ENCODE measurements around the gene PITHD1. TPM values are rescaled to one million over a fixed set of nuclear protein-coding genes. Genes with fewer than 3 reads are reported as not detected.
"Not testable (repeated sequence)": the region's sequence is repeated elsewhere in the genome, so short reads cannot be mapped to it uniquely, and the experiment has no call there.

Gene PITHD1
- total RNA-seq, 2 experiments from 2014 or later = 67.2 to 69.0 TPM

- no peaks in the 10 kb centered on the region for H3K9me3 Mint-ChIP-seq
- CTCF ChIA-PET = interaction anchor here (1.5 kb wide), 1 partner anchor 45 kb away, joined by 4 read pairs; no protein-coding TSS in a partner anchor
- POLR2A ChIA-PET = interaction anchor here (0.6 to 1.5 kb wide), 3 partner anchors 9 to 43 kb away, joined by 3 read pairs; no protein-coding TSS in a partner anchor
- no peak for DNase-seq
- H3K27ac Mint-ChIP-seq = no peak overlapping the region
- intact Hi-C loops (cut with micrococcal nuclease) = no loop called here
- H3K4me3 Mint-ChIP-seq = no peak overlapping the region
- no peaks in the 10 kb centered on the region for H3K27me3 Mint-ChIP-seq
- H3K4me1 Mint-ChIP-seq (ENCODE audit: low read depth) = peaks cover 3% of the 10 kb centered on the region
- peaks cover 20% of the 10 kb centered on the region for H3K36me3 Mint-ChIP-seq
Measured at GRCh38 chr1:23816361-23816760, 38.1 kb downstream of the PITHD1 start.

GRCh38 chr1:23816906-23817305 is 38.7 kb downstream of the PITHD1 start:
- Mint-ChIP-seq H3K27me3 (no peaks in the 10 kb centered on the region), H3K27ac (no peak overlapping the region), H3K4me3 (no peak overlapping the region), H3K4me1 (ENCODE audit: low read depth) (peaks cover 3% of the 10 kb centered on the region), H3K36me3 (peaks cover 19% of the 10 kb centered on the region), H3K9me3 (no peaks in the 10 kb centered on the region)
- no peak for DNase-seq
- ChIA-PET POLR2A (interaction anchor here (0.6 to 1.5 kb wide), 2 partner anchors 10 to 43 kb away, joined by 3 read pairs; no protein-coding TSS in a partner anchor), CTCF (interaction anchor here (1.5 kb wide), 1 partner anchor 45 kb away, joined by 4 read pairs; no protein-coding TSS in a partner anchor)
- intact Hi-C loops (cut with micrococcal nuclease) = no loop called here

- Mint-ChIP-seq H3K36me3 (peaks cover 16% of the 10 kb centered on the region), H3K27ac (no peak overlapping the region)
Measured at GRCh38 chr1:23817633-23818032, 39.4 kb downstream of the PITHD1 start.

GRCh38 chr1:23823767-23824166 is 45.5 kb downstream of the PITHD1 start:
- no peak overlapping the region for H3K27ac Mint-ChIP-seq
- DNase-seq = no peak
- peaks cover 17% of the 10 kb centered on the region for H3K4me1 Mint-ChIP-seq (ENCODE audit: low read depth)
- no peaks in the 10 kb centered on the region for H3K27me3 Mint-ChIP-seq
- peaks cover 3% of the 10 kb centered on the region for H3K36me3 Mint-ChIP-seq
- H3K4me3 Mint-ChIP-seq = peak overlapping the region; percentile 32
- intact Hi-C loops (cut with micrococcal nuclease) = no loop called here
- ChIA-PET CTCF (interaction anchor here (1.1 to 8.0 kb wide), 3 partner anchors 13 to 20 kb away, joined by 3 to 84 read pairs (median 4); no protein-coding TSS in a partner anchor), POLR2A (interaction anchor here (1.0 to 2.6 kb wide), 2 partner anchors 22 to 140 kb away, joined by 3 to 14 read pairs; partner anchors contain the start of gene GALE)
- no peaks in the 10 kb centered on the region for H3K9me3 Mint-ChIP-seq

More at GRCh38 chr1:23817633-23818032, 39.4 kb downstream of the PITHD1 start:
- Mint-ChIP-seq H3K9me3 (no peaks in the 10 kb centered on the region), H3K4me1 (ENCODE audit: low read depth) (peaks cover 3% of the 10 kb centered on the region), H3K4me3 (no peak overlapping the region), H3K27me3 (no peaks in the 10 kb centered on the region)
- no peak for DNase-seq
- CTCF ChIA-PET = interaction anchor here (0.6 kb wide), 1 partner anchor 1015 kb away, joined by 3 read pairs; no protein-coding TSS in a partner anchor
- intact Hi-C loops (cut with micrococcal nuclease) = no loop called here
- POLR2A ChIA-PET = interaction anchor here (1.7 kb wide), 1 partner anchor 17 kb away, joined by 5 read pairs; the partner anchor contains the start of gene GALE

- no peak for DNase-seq
- H3K36me3 Mint-ChIP-seq = peaks cover 3% of the 10 kb centered on the region
- no peaks in the 10 kb centered on the region for H3K9me3 Mint-ChIP-seq
- peaks cover 17% of the 10 kb centered on the region for H3K4me1 Mint-ChIP-seq (ENCODE audit: low read depth)
- peak overlapping the region; percentile 95 for H3K27ac Mint-ChIP-seq
- ChIA-PET POLR2A (interaction anchor here (1.0 to 2.6 kb wide), 4 partner anchors 14 to 139 kb away, joined by 3 to 14 read pairs (median 4); partner anchors contain the start of gene GALE), CTCF (interaction anchor here (0.6 to 8.0 kb wide), 4 partner anchors 14 to 34 kb away, joined by 3 to 84 read pairs (median 4); no protein-coding TSS in a partner anchor)
- intact Hi-C loops (cut with micrococcal nuclease) = loop anchor here (1.0 to 5.0 kb wide), 3 partner anchors 14 to 133 kb away; partner anchors contain the start of genes FUCA1 and PNRC2
- H3K4me3 Mint-ChIP-seq = peak overlapping the region; percentile 97
- no peaks in the 10 kb centered on the region for H3K27me3 Mint-ChIP-seq
Measured at GRCh38 chr1:23824711-23825075, 46.5 kb downstream of the PITHD1 start.

GRCh38 chr1:23825076-23825761 is 47.0 kb downstream of the PITHD1 start, which contains the start of gene HMGCL:
TSS of gene HMGCL (minus strand) at chr1:23825429. CDS start at chr1:23825415, 14 bp downstream.
- H3K4me1 Mint-ChIP-seq (ENCODE audit: low read depth) = peaks cover 17% of the 10 kb centered on the region
- H3K36me3 Mint-ChIP-seq = peaks cover 3% of the 10 kb centered on the region
- H3K27ac Mint-ChIP-seq = peak within 1 kb of the TSS; percentile 95
- H3K9me3 Mint-ChIP-seq = no peaks in the 10 kb centered on the region
- H3K27me3 Mint-ChIP-seq = no peaks in the 10 kb centered on the region
- H3K4me3 Mint-ChIP-seq = peak within 1 kb of the TSS; percentile 97
- intact Hi-C loops (cut with micrococcal nuclease) = loop anchor here (1.0 to 5.0 kb wide), 3 partner anchors 13 to 132 kb away; partner anchors contain the start of genes FUCA1 and PNRC2
- CTCF ChIA-PET = interaction anchor here (0.6 to 8.0 kb wide), 7 partner anchors 15 to 74 kb away, joined by 3 to 84 read pairs (median 3); no protein-coding TSS in a partner anchor
- POLR2A ChIA-PET = interaction anchor here (0.6 to 2.6 kb wide), 8 partner anchors 11 to 197 kb away, joined by 3 to 14 read pairs (median 4); partner anchors contain the start of gene GALE
- DNase-seq = peak; percentile 94

- DNase-seq = no peak
- H3K4me1 Mint-ChIP-seq (ENCODE audit: low read depth) = peaks cover 17% of the 10 kb centered on the region
- intact Hi-C loops (cut with micrococcal nuclease) = loop anchor here (1.0 to 5.0 kb wide), 3 partner anchors 12 to 131 kb away; partner anchors contain the start of genes FUCA1 and PNRC2
- H3K4me3 Mint-ChIP-seq = peak overlapping the region; percentile 97
- peak overlapping the region; percentile 95 for H3K27ac Mint-ChIP-seq
- ChIA-PET CTCF (interaction anchor here (0.6 to 8.0 kb wide), 7 partner anchors 15 to 73 kb away, joined by 3 to 84 read pairs (median 4); no protein-coding TSS in a partner anchor), POLR2A (interaction anchor here (0.6 to 2.6 kb wide), 9 partner anchors 10 to 198 kb away, joined by 3 to 14 read pairs (median 4); partner anchors contain the start of gene GALE)
- H3K9me3 Mint-ChIP-seq = no peaks in the 10 kb centered on the region
- no peaks in the 10 kb centered on the region for H3K27me3 Mint-ChIP-seq
- peaks cover 3% of the 10 kb centered on the region for H3K36me3 Mint-ChIP-seq
Measured at GRCh38 chr1:23825762-23826522, 47.7 kb downstream of the PITHD1 start.

- H3K27me3 Mint-ChIP-seq, H3K4me3 Mint-ChIP-seq: not testable (repeated sequence)
Measured at GRCh38 chr1:23826590-23826989, 48.4 kb downstream of the PITHD1 start.

GRCh38 chr1:23827717-23828116 is 49.5 kb downstream of the PITHD1 start:
- Mint-ChIP-seq H3K4me1 (ENCODE audit: low read depth) (peaks cover 17% of the 10 kb centered on the region), H3K36me3 (peaks cover 3% of the 10 kb centered on the region), H3K9me3 (no peaks in the 10 kb centered on the region), H3K27me3 (no peaks in the 10 kb centered on the region), H3K27ac (no peak overlapping the region), H3K4me3 (no peak overlapping the region)
- DNase-seq = no peak
- intact Hi-C loops (cut with micrococcal nuclease) = loop anchor here (5.0 kb wide), 1 partner anchor 130 kb away; the partner anchor contains the start of gene PNRC2
- CTCF ChIA-PET = no interaction called here
- POLR2A ChIA-PET = no interaction called here

More at GRCh38 chr1:23826590-23826989, 48.4 kb downstream of the PITHD1 start:
- H3K36me3 Mint-ChIP-seq, H3K9me3 Mint-ChIP-seq, H3K27ac Mint-ChIP-seq, DNase-seq: not testable (repeated sequence)
- ChIA-PET POLR2A (interaction anchor here (1.1 kb wide), 1 partner anchor 11 kb away, joined by 3 read pairs; no protein-coding TSS in a partner anchor), CTCF (interaction anchor here (0.9 kb wide), 1 partner anchor 16 kb away, joined by 4 read pairs; no protein-coding TSS in a partner anchor)
- intact Hi-C loops (cut with micrococcal nuclease) = loop anchor here (5.0 kb wide), 1 partner anchor 131 kb away; the partner anchor contains the start of gene PNRC2
- peaks cover 17% of the 10 kb centered on the region for H3K4me1 Mint-ChIP-seq (ENCODE audit: low read depth)

GRCh38 chr1:23834156-23834555 is 55.9 kb downstream of the PITHD1 start:
- intact Hi-C loops (cut with micrococcal nuclease); DNase-seq; H3K4me3 Mint-ChIP-seq; H3K9me3 Mint-ChIP-seq; H3K27me3 Mint-ChIP-seq; H3K27ac Mint-ChIP-seq; H3K36me3 Mint-ChIP-seq; H3K4me1 Mint-ChIP-seq (ENCODE audit: low read depth); POLR2A ChIA-PET: not testable (repeated sequence)
- CTCF ChIA-PET = interaction anchor here (0.9 to 1.7 kb wide), 3 partner anchors 24 to 62 kb away, joined by 3 to 5 read pairs (median 3); no protein-coding TSS in a partner anchor

- Mint-ChIP-seq H3K9me3 (no peaks in the 10 kb centered on the region), H3K27ac (no peak overlapping the region), H3K36me3 (no peaks in the 10 kb centered on the region), H3K4me1 (ENCODE audit: low read depth) (peaks cover 8% of the 10 kb centered on the region), H3K27me3 (peaks cover 6% of the 10 kb centered on the region), H3K4me3 (no peak overlapping the region)
- intact Hi-C loops (cut with micrococcal nuclease) = no loop called here
- ChIA-PET POLR2A (no interaction called here), CTCF (no interaction called here)
- no peak for DNase-seq
Measured at GRCh38 chr1:23836037-23836436, 57.8 kb downstream of the PITHD1 start.

All from activated CD4-positive, alpha-beta memory T cell treated with anti-CD3 and anti-CD28 coated beads for 36 hours (primary cell).